Nephron progenitor cell (in vitro differentiated cells): ENCODE results near the gene TBC1D25.

Experiments
- DNase-seq: peaks from one replicate; pipeline ENCODE4 v3.0.0; 2021
- H3K27ac Mint-ChIP-seq: 2 replicates; pipeline ENCODE4 v1.8.0; 2021; ENCODE audit warnings: mild to moderate bottlenecking, moderate library complexity, mixed read lengths
- H3K27me3 Mint-ChIP-seq: 2 replicates; pipeline ENCODE4 v1.8.0; 2021; ENCODE audit warnings: mild to moderate bottlenecking, low read depth, mixed read lengths; ENCODE audit not compliant: poor library complexity
- H3K36me3 Mint-ChIP-seq: 2 replicates; pipeline ENCODE4 v1.8.0; 2021; ENCODE audit warnings: low read depth, mixed read lengths
- H3K4me1 Mint-ChIP-seq: 2 replicates; pipeline ENCODE4 v1.8.0; 2021; ENCODE audit warnings: mixed read lengths
- H3K4me3 Mint-ChIP-seq: 2 replicates; pipeline ENCODE4 v1.8.0; 2021; ENCODE audit warnings: mild to moderate bottlenecking, moderate library complexity, mixed read lengths
- H3K9me3 Mint-ChIP-seq: 2 replicates; pipeline ENCODE4 v1.8.0; 2021; ENCODE audit warnings: mild to moderate bottlenecking, moderate library complexity, mixed read lengths
- TF ChIP-seq, protein P1 (sequence below): fragments of 200-600 bp; sonication (generic); IDR thresholded peaks from 2 replicates; pipeline ENCODE4 v1.5.0; 2021; ENCODE audit warnings: antibody characterized with exemption

The TBC1D25 gene

DNA sequence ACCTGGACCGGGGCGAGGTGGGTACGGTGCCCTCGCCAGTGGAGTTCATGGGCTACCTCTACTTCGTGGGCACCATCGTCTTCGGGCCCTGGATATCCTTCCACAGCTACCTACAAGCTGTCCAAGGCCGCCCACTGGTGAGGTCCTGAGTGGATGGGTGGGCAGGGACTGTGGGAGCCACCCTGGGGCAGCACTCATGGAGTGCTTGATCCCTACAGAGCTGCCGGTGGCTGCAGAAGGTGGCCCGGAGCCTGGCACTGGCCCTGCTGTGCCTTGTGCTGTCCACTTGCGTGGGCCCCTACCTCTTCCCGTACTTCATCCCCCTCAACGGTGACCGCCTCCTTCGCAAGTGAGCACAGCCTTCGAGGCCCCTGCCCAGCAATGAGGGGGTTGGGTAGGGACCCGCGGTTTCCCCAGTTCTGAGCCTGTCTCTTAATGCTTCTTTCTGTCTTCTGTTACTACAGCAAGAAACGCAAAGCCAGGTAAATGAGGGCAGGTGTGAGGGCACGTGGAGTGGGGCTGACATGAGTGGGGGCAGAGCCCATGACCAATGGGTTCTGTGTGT lies 27.1 kb upstream of the TBC1D25 start:
- H3K27me3 Mint-ChIP-seq = peaks cover 14% of the 10 kb centered on the region
- H3K9me3 Mint-ChIP-seq = peaks cover 67% of the 10 kb centered on the region
- TF ChIP-seq, protein P1, sequence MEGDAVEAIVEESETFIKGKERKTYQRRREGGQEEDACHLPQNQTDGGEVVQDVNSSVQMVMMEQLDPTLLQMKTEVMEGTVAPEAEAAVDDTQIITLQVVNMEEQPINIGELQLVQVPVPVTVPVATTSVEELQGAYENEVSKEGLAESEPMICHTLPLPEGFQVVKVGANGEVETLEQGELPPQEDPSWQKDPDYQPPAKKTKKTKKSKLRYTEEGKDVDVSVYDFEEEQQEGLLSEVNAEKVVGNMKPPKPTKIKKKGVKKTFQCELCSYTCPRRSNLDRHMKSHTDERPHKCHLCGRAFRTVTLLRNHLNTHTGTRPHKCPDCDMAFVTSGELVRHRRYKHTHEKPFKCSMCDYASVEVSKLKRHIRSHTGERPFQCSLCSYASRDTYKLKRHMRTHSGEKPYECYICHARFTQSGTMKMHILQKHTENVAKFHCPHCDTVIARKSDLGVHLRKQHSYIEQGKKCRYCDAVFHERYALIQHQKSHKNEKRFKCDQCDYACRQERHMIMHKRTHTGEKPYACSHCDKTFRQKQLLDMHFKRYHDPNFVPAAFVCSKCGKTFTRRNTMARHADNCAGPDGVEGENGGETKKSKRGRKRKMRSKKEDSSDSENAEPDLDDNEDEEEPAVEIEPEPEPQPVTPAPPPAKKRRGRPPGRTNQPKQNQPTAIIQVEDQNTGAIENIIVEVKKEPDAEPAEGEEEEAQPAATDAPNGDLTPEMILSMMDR = no peak
- no peak overlapping the region for H3K27ac Mint-ChIP-seq
- H3K4me1 Mint-ChIP-seq = peaks cover 13% of the 10 kb centered on the region
- DNase-seq = no peak
- H3K4me3 Mint-ChIP-seq = no peak overlapping the region
- peaks cover 7% of the 10 kb centered on the region for H3K36me3 Mint-ChIP-seq

DNA sequence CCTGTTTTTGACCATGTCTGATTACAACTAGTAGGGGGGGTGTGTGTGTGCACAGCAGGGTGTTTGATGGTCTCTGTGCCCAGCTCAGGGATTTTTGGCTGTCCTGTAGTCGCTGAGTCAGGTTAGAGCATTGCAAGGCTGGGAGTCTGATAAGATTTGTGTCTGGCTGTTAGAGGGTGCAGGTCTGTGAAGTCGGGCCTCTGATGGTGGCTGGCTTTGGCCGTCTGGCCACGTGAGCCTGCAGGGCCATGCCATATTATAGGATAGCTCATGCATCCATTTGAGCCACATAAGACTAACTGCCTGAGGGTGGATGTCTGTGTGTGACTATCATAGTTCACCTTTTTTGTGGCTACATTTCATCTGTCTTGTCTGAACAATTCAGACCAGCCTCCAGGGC lies 25.8 kb upstream of the TBC1D25 start:
- TF ChIP-seq, protein P1 = no peak

DNA sequence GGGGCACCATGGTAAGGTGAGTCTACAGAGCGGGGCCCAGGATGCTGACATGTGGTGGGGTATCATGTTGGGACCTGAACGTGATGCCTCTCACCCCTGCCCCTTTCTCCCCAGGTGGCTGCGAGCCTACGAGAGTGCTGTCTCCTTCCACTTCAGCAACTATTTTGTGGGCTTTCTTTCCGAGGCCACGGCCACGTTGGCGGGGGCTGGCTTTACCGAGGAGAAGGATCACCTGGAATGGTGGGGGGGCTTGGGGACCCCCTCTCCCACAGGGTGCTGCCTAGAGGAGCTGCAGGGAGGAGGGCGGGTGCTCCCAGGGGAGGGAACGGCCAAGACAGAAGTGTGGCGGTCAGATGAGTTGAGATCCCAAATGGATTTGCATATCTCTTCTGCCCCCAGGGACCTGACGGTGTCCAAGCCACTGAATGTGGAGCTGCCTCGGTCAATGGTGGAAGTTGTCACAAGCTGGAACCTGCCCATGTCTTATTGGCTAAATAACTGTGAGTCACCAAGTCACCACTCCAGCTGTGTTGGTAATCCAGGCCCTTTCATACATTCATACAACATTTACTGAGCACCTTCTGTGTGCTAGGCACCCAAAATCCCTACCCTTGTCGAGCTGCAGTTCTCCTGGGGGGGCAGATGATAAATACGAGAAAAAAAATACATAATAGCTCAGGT lies 25.2 kb upstream of the TBC1D25 start:
- peaks cover 13% of the 10 kb centered on the region for H3K4me1 Mint-ChIP-seq
- TF ChIP-seq, protein P1 = no peak
- H3K27ac Mint-ChIP-seq = no peak overlapping the region
- H3K4me3 Mint-ChIP-seq = no peak overlapping the region
- peaks cover 13% of the 10 kb centered on the region for H3K27me3 Mint-ChIP-seq
- peaks cover 63% of the 10 kb centered on the region for H3K9me3 Mint-ChIP-seq
- peaks cover 9% of the 10 kb centered on the region for H3K36me3 Mint-ChIP-seq
- DNase-seq = no peak

More for the DNA sequence above, 25.8 kb upstream of the TBC1D25 start:
- DNase-seq = no peak
- no peak overlapping the region for H3K27ac Mint-ChIP-seq
- no peak overlapping the region for H3K4me3 Mint-ChIP-seq
- H3K4me1 Mint-ChIP-seq = peaks cover 13% of the 10 kb centered on the region
- peaks cover 7% of the 10 kb centered on the region for H3K36me3 Mint-ChIP-seq
- peaks cover 62% of the 10 kb centered on the region for H3K9me3 Mint-ChIP-seq
- peaks cover 14% of the 10 kb centered on the region for H3K27me3 Mint-ChIP-seq

DNA sequence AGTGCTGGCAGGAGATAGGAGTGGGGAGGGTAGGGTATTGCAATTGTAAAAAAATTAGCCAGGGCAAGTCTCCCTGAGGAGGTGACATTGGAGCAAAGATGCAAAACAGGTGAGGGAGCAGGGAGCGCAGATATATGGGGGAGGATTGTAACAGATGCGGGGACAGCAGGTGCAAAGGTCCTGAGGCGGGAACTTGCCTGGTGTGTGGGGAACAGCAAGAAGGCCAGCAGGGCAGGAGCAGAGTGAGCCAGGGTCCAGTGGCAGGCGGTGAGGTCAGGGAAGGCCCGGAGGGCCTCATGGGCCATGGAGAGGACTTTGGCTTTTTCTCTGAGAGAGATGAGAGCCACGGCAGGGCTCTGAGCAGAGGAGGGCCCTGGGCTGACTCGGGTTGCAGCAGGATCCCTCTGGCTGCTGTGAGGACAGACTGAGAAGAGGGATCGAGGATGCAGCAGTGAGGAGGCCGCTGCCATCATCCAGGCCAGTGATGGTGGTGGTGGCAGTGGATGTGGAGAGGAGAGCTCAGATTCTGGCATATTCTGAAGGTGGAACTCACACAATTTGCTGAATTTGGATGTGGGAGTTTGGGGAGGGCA lies 24.6 kb upstream of the TBC1D25 start:
- no peak for DNase-seq
- Mint-ChIP-seq H3K27ac (no peak overlapping the region), H3K27me3 (peaks cover 8% of the 10 kb centered on the region), H3K9me3 (peaks cover 58% of the 10 kb centered on the region), H3K36me3 (peaks cover 10% of the 10 kb centered on the region), H3K4me3 (no peak overlapping the region), H3K4me1 (peaks cover 6% of the 10 kb centered on the region)
- TF ChIP-seq, protein P1 = no peak

DNA sequence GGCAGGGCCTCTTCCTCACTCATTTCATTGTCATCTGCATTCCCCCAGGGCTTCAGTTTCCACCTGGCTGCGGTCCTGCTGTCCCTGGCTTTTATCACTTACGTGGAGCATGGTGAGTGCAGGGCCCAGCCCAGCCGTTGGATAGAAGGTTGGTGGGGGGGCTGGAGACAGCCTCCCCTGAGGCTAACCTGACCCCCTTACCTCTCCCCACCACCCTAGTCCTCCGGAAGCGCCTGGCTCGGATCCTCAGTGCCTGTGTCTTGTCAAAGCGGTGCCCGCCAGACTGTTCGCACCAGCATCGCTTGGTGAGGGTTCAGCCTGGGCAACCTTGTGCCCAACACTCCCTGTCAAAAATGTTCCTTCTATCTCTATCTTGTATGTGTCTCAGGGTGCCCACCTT lies 23.7 kb upstream of the TBC1D25 start:
- H3K27ac Mint-ChIP-seq = no peak overlapping the region
- DNase-seq = no peak
- TF ChIP-seq, protein P1 = no peak
- peaks cover 8% of the 10 kb centered on the region for H3K4me1 Mint-ChIP-seq
- H3K9me3 Mint-ChIP-seq = peaks cover 60% of the 10 kb centered on the region
- no peak overlapping the region for H3K4me3 Mint-ChIP-seq
- H3K36me3 Mint-ChIP-seq = peaks cover 10% of the 10 kb centered on the region
- H3K27me3 Mint-ChIP-seq = peaks cover 7% of the 10 kb centered on the region
